Measurements from ENCODE around the gene TNNT2. TPM values are rescaled to one million over a fixed set of nuclear protein-coding genes. Genes with fewer than 3 reads are reported as not detected.

Gene TNNT2
- 10 to 100 TPM; 58.6 to 74.7 (median 59.0) TPM for polyA plus RNA-seq (ENCODE audit: insufficient read length in 4 of 4)

GRCh38 chr1:201377611-201378092, at the start of gene TNNT2:
TNNT2 (minus strand) TSS chr1:201377680; CDS start chr1:201373254, 4,426 bp downstream.
- DNase-seq (ENCODE audit: low read depth in 4 of 4, low spot score in 3 of 4) = no peak

GRCh38 chr1:201426479-201427310, 49.2 kb upstream of the TNNT2 start:
- DNase-seq (ENCODE audit: low read depth in 4 of 4, low spot score in 3 of 4) = no peak

- no peak for DNase-seq (ENCODE audit: low read depth in 4 of 4, low spot score in 3 of 4)
Observed at GRCh38 chr1:201424146-201424545, 46.7 kb upstream of the TNNT2 start.

- DNase-seq (ENCODE audit: low read depth in 4 of 4, low spot score in 3 of 4) = no peak
Observed at GRCh38 chr1:201423655-201424054, 46.2 kb upstream of the TNNT2 start.

GRCh38 chr1:201422436-201423030, 45.1 kb upstream of the TNNT2 start:
- no peak for DNase-seq (ENCODE audit: low read depth in 4 of 4, low spot score in 3 of 4)

GRCh38 chr1:201422026-201422425, 44.5 kb upstream of the TNNT2 start:
- no peak for DNase-seq (ENCODE audit: low read depth in 4 of 4, low spot score in 3 of 4)

GRCh38 chr1:201421041-201421440, 43.6 kb upstream of the TNNT2 start:
- no peak for DNase-seq (ENCODE audit: low read depth in 4 of 4, low spot score in 3 of 4)

GRCh38 chr1:201420608-201421002, 43.1 kb upstream of the TNNT2 start:
- DNase-seq (ENCODE audit: low read depth in 4 of 4, low spot score in 3 of 4) = no peak

- DNase-seq (ENCODE audit: low read depth in 4 of 4, low spot score in 3 of 4) = no peak
Observed at GRCh38 chr1:201419746-201420607, 42.5 kb upstream of the TNNT2 start.

GRCh38 chr1:201419256-201419655, 41.8 kb upstream of the TNNT2 start:
- no peak for DNase-seq (ENCODE audit: low read depth in 4 of 4, low spot score in 3 of 4)

GRCh38 chr1:201418461-201418860, 41.0 kb upstream of the TNNT2 start:
- no peak for DNase-seq (ENCODE audit: low read depth in 4 of 4, low spot score in 3 of 4)

- no peak for DNase-seq (ENCODE audit: low read depth in 4 of 4, low spot score in 3 of 4)
Observed at GRCh38 chr1:201414051-201414738, 36.7 kb upstream of the TNNT2 start.

- DNase-seq (ENCODE audit: low read depth in 4 of 4, low spot score in 3 of 4) = no peak
Observed at GRCh38 chr1:201411292-201411691, 33.8 kb upstream of the TNNT2 start.

- no peak for DNase-seq (ENCODE audit: low read depth in 4 of 4, low spot score in 3 of 4)
Observed at GRCh38 chr1:201409440-201409839, 32.0 kb upstream of the TNNT2 start.

GRCh38 chr1:201408834-201409200, 31.3 kb upstream of the TNNT2 start:
- DNase-seq (ENCODE audit: low read depth in 4 of 4, low spot score in 3 of 4) = no peak

- peak in 3 of 4 donors; percentile 64 to 67 (median 65) for DNase-seq (ENCODE audit: low read depth in 4 of 4, low spot score in 3 of 4)
Observed at GRCh38 chr1:201408176-201408833, 30.8 kb upstream of the TNNT2 start.

- DNase-seq (ENCODE audit: low read depth in 4 of 4, low spot score in 3 of 4) = no peak
Observed at GRCh38 chr1:201406831-201407406, 29.4 kb upstream of the TNNT2 start.

GRCh38 chr1:201405484-201405831, 28.0 kb upstream of the TNNT2 start:
- DNase-seq (ENCODE audit: low read depth in 4 of 4, low spot score in 3 of 4) = peak in 1 of 4 donors; percentile 56

GRCh38 chr1:201404722-201405483, 27.4 kb upstream of the TNNT2 start:
- DNase-seq (ENCODE audit: low read depth in 4 of 4, low spot score in 3 of 4) = no peak
